Kidney epithelial cell (primary cell): ENCODE results near the gene URGCP. TPM values are rescaled to one million over a fixed set of nuclear protein-coding genes. Genes with fewer than 3 reads are reported as not detected.

Experiments used
- DNase-seq: peaks from one replicate; pipeline ENCODE4 v3.0.0-alpha.2; 2010; ENCODE audit warnings: low read depth
- H3K27me3 ChIP-seq: 2 replicates; pipeline ENCODE4 v1.6.0; 2011; ENCODE audit warnings: low read length; ENCODE audit not compliant: control insufficient read depth, insufficient read depth
- H3K36me3 ChIP-seq: 2 replicates; pipeline ENCODE4 v1.5.1; 2011; ENCODE audit warnings: low read length; ENCODE audit not compliant: control insufficient read depth, insufficient read depth
- H3K4me3 ChIP-seq: 2 replicates; pipeline ENCODE4 v1.5.1; 2011; ENCODE audit warnings: low read depth, mild to moderate bottlenecking, control low read depth, low read length
- CTCF ChIP-seq: IDR thresholded peaks from 2 replicates; pipeline ENCODE4 v1.5.1; 2011; ENCODE audit warnings: mild to moderate bottlenecking, moderate library complexity, low read length, control low read depth, inconsistent platforms; ENCODE audit not compliant: insufficient read depth, poor library complexity, severe bottlenecking
- total RNA-seq: library from RNA; depleted of rRNA; stranded (reverse); fragments of >200 nt; gene quantifications from 2 replicates; pipeline ENCODE4 v1.2.3, GENCODE V29; 2015

URGCP gene
- total RNA-seq, 1 donor from 2014 or later, result 30.0 TPM

- H3K36me3 ChIP-seq, result no peaks in the 10 kb centered on the region
- DNase-seq, result no peak
- no peaks in the 10 kb centered on the region for H3K27me3 ChIP-seq
- no peak overlapping the region for H3K4me3 ChIP-seq
- no peak for TF ChIP-seq CTCF
Observed at GRCh38 chr7:43876241-43876640, 30.2 kb downstream of the URGCP start.

DNA sequence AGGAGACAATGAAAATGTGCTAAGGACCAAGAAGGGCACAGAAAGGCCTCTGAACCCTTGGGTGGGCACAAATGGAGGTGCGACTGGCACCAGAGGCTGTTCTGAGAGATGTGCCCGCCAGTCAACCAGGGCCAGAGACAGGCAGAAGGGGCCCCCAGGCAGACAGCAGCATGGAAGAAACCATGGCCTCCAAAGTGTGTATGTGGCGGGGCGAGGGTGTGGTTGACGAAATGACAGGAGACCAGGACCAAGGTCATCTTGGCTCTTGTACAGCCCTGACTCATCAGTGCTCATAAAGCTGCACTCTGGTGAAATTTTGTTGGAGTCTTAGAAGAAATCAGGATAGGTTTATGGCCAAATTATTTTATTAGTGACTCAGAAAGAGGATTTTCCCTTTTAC, 33.1 kb downstream of the URGCP start:
- no peak for DNase-seq
- Histone ChIP-seq H3K4me3 (no peak overlapping the region), H3K27me3 (no peaks in the 10 kb centered on the region), H3K36me3 (no peaks in the 10 kb centered on the region)
- no peak for TF ChIP-seq CTCF

DNA sequence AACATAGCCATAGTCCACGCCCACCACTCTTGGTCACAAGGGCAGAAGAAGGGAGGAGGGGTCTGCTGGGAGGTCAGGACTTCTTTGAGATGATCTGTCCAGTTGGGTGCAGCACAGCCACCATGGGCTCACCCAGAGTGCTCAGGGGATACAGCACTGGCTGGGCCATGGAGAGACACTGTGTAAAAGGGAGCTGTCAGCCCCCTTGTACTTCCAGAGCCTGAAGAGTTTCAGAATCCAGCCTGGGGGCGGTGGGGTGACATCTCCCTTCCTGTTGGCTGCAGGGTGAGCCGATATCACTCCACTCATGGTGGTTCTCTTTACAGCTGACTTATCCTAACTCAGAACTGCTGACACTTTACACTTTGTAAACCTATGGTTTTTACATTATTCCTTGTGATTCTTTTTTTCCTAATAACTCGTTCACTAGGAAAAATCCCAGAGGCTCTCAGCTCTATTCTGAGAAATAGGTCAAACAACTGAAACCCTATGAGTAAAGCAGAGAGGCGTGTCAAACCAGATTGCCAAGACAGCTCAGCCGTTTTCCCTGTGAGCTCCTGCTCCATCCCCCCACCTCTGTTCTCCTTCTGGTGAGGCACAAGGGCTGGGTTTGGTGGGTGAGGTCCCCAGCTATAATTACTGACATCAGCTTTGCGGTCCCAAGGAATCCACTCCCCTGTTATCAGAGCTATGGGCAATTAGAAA, 33.8 kb downstream of the URGCP start:
- peak; percentile 23 for DNase-seq
- TF ChIP-seq CTCF, result no peak
- Histone ChIP-seq H3K27me3 (no peaks in the 10 kb centered on the region), H3K36me3 (no peaks in the 10 kb centered on the region), H3K4me3 (no peak overlapping the region)

DNA sequence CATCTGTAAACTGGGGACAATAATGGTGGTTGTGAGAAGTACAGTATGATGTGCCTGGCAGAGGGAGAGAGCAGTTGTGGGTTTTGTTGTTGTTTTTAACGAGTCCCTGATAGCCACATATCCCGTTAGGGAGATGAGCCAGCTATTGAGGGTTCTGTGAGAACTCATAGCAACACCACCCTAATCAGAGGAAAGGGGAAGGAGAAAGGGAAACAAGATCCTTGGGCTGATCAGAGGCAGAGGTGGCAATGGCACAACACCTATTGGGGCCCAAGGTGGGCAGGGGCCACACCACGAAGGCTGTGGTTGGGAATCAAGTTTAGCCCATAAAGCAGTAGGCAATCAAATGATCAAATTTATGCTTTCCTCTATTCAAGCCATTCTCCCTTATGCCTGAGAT, 35.3 kb downstream of the URGCP start:
- DNase-seq, result no peak
- H3K36me3 ChIP-seq, result peaks cover 2% of the 10 kb centered on the region
- H3K27me3 ChIP-seq, result no peaks in the 10 kb centered on the region
- no peak for TF ChIP-seq CTCF
- H3K4me3 ChIP-seq, result no peak overlapping the region

DNA sequence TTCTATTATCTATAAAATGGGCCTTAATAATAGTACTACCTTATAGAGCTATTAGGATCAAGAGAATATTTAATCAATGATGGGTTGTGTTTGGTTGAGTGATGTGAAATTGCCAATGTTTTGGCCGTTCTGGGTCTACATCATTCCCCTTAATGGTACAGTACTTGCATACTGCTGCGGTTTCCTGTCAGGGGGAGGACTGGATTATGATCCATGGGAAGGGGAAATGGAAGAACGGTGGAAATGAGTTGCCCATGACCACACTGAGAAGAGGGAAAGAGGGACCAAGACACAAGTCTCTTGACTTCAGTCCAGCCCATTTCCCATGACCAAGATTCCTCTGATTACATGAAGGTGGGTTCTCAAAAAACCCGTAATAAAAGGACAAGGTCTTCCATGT, 36.1 kb downstream of the URGCP start:
- no peak for TF ChIP-seq CTCF
- Histone ChIP-seq H3K36me3 (peaks cover 2% of the 10 kb centered on the region), H3K27me3 (no peaks in the 10 kb centered on the region), H3K4me3 (no peak overlapping the region)
- no peak for DNase-seq

- no peak for TF ChIP-seq CTCF
Observed at GRCh38 chr7:43869867-43870240, 36.5 kb downstream of the URGCP start.

More at GRCh38 chr7:43869867-43870240, 36.5 kb downstream of the URGCP start:
- Histone ChIP-seq H3K4me3 (peak overlapping the region; percentile 92), H3K36me3 (peaks cover 2% of the 10 kb centered on the region), H3K27me3 (no peaks in the 10 kb centered on the region)
- peak; percentile 77 for DNase-seq
